Vein endothelial cell (primary cell): ENCODE data around the gene CEBPA. TPM values are rescaled to one million over a fixed set of nuclear protein-coding genes. Genes with fewer than 3 reads are reported as not detected.

Source experiments
- total RNA-seq: library from RNA; depleted of rRNA; stranded (reverse); fragments of >200 nt; gene quantifications from 2 replicates; pipeline ENCODE4 v1.2.3, GENCODE V29; 2012

CEBPA gene
- total RNA-seq: 0.19 and 0.33 TPM in 2 replicates

DNA sequence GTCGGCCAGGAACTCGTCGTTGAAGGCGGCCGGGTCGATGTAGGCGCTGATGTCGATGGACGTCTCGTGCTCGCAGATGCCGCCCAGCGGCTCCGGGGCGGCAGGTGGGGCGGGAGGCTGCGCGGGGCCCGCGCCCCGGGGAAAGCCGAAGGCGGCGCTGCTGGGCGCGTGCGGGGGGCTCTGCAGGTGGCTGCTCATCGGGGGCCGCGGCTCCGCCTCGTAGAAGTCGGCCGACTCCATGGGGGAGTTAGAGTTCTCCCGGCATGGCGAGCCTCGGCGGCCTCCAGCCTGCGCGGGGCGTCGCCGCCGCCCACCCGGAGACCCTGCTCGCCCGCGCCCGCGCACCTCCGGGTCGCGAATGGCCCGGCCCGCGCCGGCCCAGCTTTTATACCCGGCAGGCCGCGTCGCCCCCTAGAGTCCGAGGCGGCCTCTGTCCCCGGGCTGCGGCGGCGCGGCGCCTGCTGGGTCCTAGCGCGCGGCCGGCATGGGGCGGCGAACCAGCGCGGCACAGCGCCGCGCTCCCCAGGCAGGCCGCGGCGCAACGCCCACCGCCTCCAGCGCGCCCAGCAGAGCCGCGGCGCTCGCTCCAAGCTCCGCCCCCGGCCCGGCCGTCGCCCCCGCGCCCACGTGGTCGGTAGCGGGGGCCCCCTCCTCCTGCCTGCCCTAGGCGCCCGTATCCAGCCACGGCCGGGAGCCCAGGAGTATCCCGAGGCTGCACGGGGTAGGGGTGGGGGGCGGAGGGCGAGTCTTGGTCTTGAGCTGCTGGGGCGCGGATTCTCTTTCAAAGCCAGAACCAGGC, at the start of gene CEBPA:
Gene CEBPA (minus strand): TSS at position 360 of the 799 bp plus-strand sequence. CDS start 120 bp downstream, at position 240.

Other genes with a start within 250 kb of the CEBPA start
- gene RHPN2, start 237.6 kb downstream of the CEBPA start, total RNA-seq: 2.0 and 2.3 TPM in 2 replicates
- 6.2 and 7.1 TPM in 2 replicates for gene GPATCH1, start 221.4 kb downstream of the CEBPA start, total RNA-seq
- gene WDR88, start 170.4 kb downstream of the CEBPA start, total RNA-seq: not detected in 2 replicates
- gene LRP3, start 108.2 kb downstream of the CEBPA start, total RNA-seq: 4.9 and 10.4 TPM in 2 replicates
- gene SLC7A10, start 76.7 kb downstream of the CEBPA start, total RNA-seq: not detected in 2 replicates
- 23.2 and 26.5 TPM in 2 replicates for gene CEBPG, start 71.2 kb upstream of the CEBPA start, total RNA-seq
- gene PEPD, start 219.3 kb upstream of the CEBPA start, total RNA-seq: 69.4 and 73.5 TPM in 2 replicates